HG03064 (cell line): ENCODE measurements around the gene RHOBTB3.
"Not testable (repeated sequence)": the region's sequence is repeated elsewhere in the genome, so short reads cannot be mapped to it uniquely, and the experiment has no call there.

Experiments used
- ATAC-seq: cut with Tn5 transposase; IDR thresholded peaks from one replicate; pipeline ENCODE4 v1.9.1; 2021; ENCODE audit warnings: low read depth; ENCODE audit not compliant: unreplicated experiment

The RHOBTB3 gene

GRCh38 chr5:95836544-95836943 is 105.4 kb downstream of the RHOBTB3 start:
- no peak for ATAC-seq

DNA sequence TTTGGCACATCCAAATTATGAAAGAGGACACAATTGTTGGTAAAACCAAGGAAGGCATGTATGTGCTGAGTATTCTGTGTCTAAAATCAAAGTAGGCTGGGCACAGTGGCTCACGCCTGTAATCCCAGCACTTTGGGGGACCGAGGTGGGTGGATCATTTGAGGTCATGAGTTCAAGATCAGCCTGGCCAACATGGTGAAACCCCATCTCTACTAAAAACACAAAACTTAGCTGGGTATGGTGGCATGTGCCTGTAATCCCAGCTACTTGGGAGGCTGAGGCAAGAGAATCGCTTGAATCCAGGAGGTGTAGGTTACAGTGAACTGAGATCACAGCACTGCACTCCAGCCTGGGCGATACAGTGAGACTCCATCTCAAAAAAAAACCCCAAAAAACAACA is 105.8 kb downstream of the RHOBTB3 start:
- not testable (repeated sequence) for ATAC-seq

DNA sequence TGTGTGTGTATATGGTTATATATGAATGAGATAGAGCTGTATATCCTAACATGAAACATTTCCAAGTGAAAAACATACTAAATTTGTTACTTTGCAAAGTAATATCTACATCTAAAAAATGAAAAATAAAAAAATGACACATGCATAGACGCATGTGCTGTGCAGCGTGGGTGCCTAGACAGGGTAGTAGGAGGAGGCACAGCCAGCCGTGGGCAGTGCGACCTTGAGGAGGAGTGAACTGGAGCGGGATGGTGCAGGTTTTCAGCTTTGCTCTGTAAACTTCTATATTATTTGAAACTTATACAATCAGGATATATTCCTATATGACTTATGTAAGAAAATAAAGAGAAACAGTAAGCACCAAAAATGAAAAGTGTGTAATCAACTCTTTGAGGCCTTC is 106.4 kb downstream of the RHOBTB3 start:
- ATAC-seq: no peak

DNA sequence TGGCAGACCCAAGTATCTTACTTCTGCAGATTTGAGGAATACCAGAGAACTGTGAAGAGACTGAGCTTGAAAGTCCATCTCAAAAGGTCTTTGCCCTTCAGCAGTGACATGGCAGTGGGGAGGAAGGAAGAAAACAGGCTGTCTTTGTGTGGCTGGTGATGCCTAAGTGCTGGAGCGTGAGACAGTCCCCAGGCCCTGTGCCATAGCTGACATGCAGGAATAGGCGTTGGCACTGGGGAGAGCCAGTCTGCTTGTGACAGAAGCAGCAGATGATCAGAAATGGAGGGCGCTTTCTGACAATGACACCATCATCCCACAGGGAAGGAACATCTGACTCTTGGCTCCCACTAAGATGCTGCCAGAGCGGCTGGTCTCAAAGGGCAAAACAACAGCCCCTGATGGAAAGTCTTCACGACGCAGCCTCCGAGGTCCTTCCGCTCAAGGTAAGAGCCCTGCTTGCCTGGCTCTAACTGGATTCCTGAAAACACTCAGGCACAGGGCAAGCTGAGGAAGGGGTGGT is 106.9 kb downstream of the RHOBTB3 start:
- ATAC-seq: no peak

- no peak for ATAC-seq
Observed at GRCh38 chr5:95838556-95838955, 107.4 kb downstream of the RHOBTB3 start.

GRCh38 chr5:95839658-95840057 is 108.5 kb downstream of the RHOBTB3 start:
- ATAC-seq: no peak

DNA sequence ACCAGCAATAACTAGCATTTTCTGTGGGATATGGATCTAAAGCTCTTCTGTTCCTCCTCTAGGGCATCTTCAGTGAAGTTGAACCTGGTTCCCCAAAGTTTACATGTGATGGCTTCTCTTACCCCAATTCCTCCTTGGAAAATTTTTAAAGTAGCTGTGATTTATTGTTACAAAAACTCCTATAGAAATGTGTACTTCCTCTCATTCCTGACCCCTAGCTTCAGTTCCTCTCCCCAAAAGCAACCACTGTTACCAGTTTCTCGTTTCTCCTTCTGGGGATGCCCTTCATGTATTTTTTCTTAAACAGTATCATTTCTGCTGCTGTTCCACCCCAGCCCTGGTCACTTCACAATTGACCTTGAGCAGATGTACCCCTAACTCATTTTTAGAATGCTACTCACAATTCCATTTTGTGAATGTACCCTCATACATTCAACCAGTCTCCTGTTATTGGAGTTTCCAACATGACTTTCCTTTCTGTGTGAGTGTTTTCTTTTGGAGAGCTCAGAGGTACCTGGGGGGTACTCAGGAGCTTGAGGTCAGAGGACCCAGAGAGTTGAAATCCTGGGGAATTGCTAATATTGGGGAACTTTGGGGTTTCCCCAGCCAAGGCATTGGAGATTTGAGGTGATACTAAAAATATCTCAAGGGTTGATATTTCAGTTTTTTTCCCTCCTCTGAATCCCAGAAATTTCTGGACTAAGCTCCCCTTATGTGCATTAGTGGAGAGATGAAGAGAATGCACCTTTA is 110.0 kb downstream of the RHOBTB3 start:
- ATAC-seq: no peak

GRCh38 chr5:95841914-95842812 is 111.0 kb downstream of the RHOBTB3 start:
- ATAC-seq: no peak

DNA sequence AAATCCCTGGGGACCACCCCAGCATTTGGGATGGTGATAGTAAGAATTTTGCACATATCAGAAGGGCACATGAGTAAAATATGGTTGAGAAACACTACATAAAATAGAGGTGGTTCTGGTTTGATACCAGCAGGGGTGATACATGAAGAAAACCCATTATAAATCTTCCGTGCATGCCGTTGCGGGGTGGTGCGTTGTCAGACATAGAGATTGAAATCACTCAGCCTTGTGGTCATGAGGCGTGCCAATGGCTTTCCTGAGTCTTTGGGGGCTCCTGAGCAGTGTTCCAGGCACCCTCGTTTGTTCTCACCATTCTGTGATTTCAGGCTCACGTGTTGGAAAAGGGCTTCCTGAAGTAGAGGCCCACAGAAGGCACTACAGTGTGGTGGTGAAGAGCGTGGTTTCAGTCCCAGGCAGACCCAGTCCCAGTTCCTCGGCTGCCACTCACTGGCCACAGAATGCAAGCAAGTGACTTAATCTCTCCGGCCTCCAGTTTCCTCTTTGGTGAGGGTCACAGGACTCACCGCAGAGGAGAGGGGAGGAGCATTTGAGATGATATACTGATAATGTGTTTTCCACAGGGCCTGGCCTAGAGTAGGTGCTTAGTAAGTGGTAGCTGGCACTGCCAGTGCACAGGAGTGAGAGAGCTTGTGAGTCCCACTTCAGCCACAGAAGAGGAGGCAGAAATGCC is 111.9 kb downstream of the RHOBTB3 start:
- peak; percentile 92 for ATAC-seq

GRCh38 chr5:95843733-95844223 is 112.6 kb downstream of the RHOBTB3 start:
- no peak for ATAC-seq

- no peak for ATAC-seq
Observed at GRCh38 chr5:95845391-95845790, 114.3 kb downstream of the RHOBTB3 start.
